B cell (primary cell): ENCODE results near the gene RDH13. TPM values are rescaled to one million over a fixed set of nuclear protein-coding genes. Genes with fewer than 3 reads are reported as not detected.

ENCODE experiments used
- ATAC-seq: fragments of 200-7000 bp; cut with Tn5 transposase; one replicate; pipeline ENCODE4 v1.10.0; 2021; ENCODE audit warnings: low read depth, mild to moderate bottlenecking, moderate number of reproducible peaks, moderate library complexity
- CTCF ChIA-PET: fragments of 350-600 bp; sonication (Branson Sonifier 250); formaldehyde crosslinking; loops from one replicate; lab custom pipeline; 2021; ENCODE audit warnings: antibody characterized with exemption, inconsistent platforms; lab: Charles Lee
- POLR2A ChIA-PET: fragments of 350-600 bp; sonication (Branson Sonifier 250); formaldehyde crosslinking; loops from one replicate; lab custom pipeline; 2021; ENCODE audit warnings: antibody characterized with exemption; lab: Charles Lee
- DNase-seq: peaks from one replicate; pipeline ENCODE4 v3.0.0; 2013
- H2AFZ ChIP-seq: 2 replicates; pipeline ENCODE4 v1.6.1; 2012; ENCODE audit warnings: mild to moderate bottlenecking, low read depth, low read length; ENCODE audit not compliant: insufficient read depth, poor library complexity, severe bottlenecking
- H3K27ac ChIP-seq, 2 donors: 1 replicate in 1 of 2; 2 replicates in 1 of 2; pipeline ENCODE4 v1.5.1; 2012 to 2013; ENCODE audit warnings: low read length in 2 of 2, mild to moderate bottlenecking in 2 of 2, moderate library complexity in 1 of 2
- H3K27me3 ChIP-seq, 4 experiments: fragments of 200-600 bp in 1 of 4; sonication (generic) in 1 of 4; replicated peaks in 1 of 4; 1 replicate in 2 of 4; 2 replicates in 2 of 4; pipeline versions ENCODE4 v1.6.1 to v1.7.0; 2013 to 2016; ENCODE audit warnings: low read length in 3 of 4, mild to moderate bottlenecking in 2 of 4, mixed read lengths in 1 of 4, moderate library complexity in 1 of 4; ENCODE audit not compliant: insufficient read depth in 4 of 4, control insufficient read depth in 3 of 4; ENCODE audit errors: control extremely low read depth in 1 of 4
- H3K36me3 ChIP-seq, 2 experiments: replicated peaks in 1 of 2; 1 replicate in 1 of 2; 2 replicates in 1 of 2; pipeline versions ENCODE4 v1.6.1 to v1.7.1; 2013; ENCODE audit warnings: low read length in 1 of 2; ENCODE audit not compliant: insufficient read depth in 2 of 2, control insufficient read depth in 1 of 2; ENCODE audit errors: control extremely low read depth in 1 of 2, extremely low read depth in 1 of 2
- H3K4me1 ChIP-seq, 2 donors: fragments of 200-600 bp in 1 of 2; sonication (generic) in 1 of 2; 1 replicate in 1 of 2; 2 replicates in 1 of 2; pipeline versions ENCODE4 v1.5.1 to v1.6.1; 2013 to 2017; ENCODE audit warnings: low read length in 2 of 2; ENCODE audit not compliant: control insufficient read depth in 2 of 2, insufficient read depth in 2 of 2
- H3K4me2 ChIP-seq: replicated peaks from 2 replicates; pipeline ENCODE3; 2012; ENCODE audit warnings: mild to moderate bottlenecking, low read depth, low read length; ENCODE audit not compliant: poor library complexity, severe bottlenecking
- H3K4me3 ChIP-seq, 5 experiments: fragments of 200-600 bp in 1 of 5; sonication (generic) in 1 of 5; 1 replicate in 3 of 5; 2 replicates in 2 of 5; pipeline versions ENCODE4 v1.5.1 to v1.7.0; 2011 to 2016; ENCODE audit warnings: low read length in 4 of 5, mild to moderate bottlenecking in 4 of 5, low read depth in 2 of 5, control low read depth in 1 of 5, moderate library complexity in 1 of 5; ENCODE audit not compliant: insufficient read depth in 1 of 5; ENCODE audit errors: control extremely low read depth in 1 of 5, extremely low read depth in 1 of 5
- H3K79me2 ChIP-seq: fragments of 200-600 bp; sonication (generic); one replicate; pipeline ENCODE4 v1.6.0; 2016; ENCODE audit warnings: low read length; ENCODE audit not compliant: control insufficient read depth, insufficient read depth
- H3K9ac ChIP-seq: fragments of 200-600 bp; sonication (generic); 2 replicates; pipeline ENCODE4 v1.6.1; 2017; ENCODE audit warnings: mild to moderate bottlenecking, low read length, moderate library complexity
- H3K9me3 ChIP-seq, 3 donors: one replicate each; pipeline versions ENCODE4 v1.6.1 to v1.7.1; 2013; ENCODE audit warnings: low read length in 2 of 3; ENCODE audit not compliant: control insufficient read depth in 2 of 3, insufficient read depth in 1 of 3; ENCODE audit errors: control extremely low read depth in 1 of 3
- H4K20me1 ChIP-seq: 2 replicates; pipeline ENCODE4 v1.6.0; 2012; ENCODE audit warnings: mild to moderate bottlenecking, low read length; ENCODE audit not compliant: insufficient read depth, control insufficient read depth, poor library complexity, severe bottlenecking
- H3K27ac Mint-ChIP-seq: one replicate; pipeline ENCODE4 v1.8.0; 2021; ENCODE audit warnings: mixed read lengths
- H3K27me3 Mint-ChIP-seq: one replicate; pipeline ENCODE4 v1.8.0; 2021; ENCODE audit warnings: mixed read lengths
- H3K4me1 Mint-ChIP-seq: one replicate; pipeline ENCODE4 v1.8.0; 2021; ENCODE audit warnings: mixed read lengths
- H3K4me3 Mint-ChIP-seq: one replicate; pipeline ENCODE4 v1.8.0; 2021; ENCODE audit warnings: mixed read lengths
- H3K9me3 Mint-ChIP-seq: one replicate; pipeline ENCODE4 v1.8.0; 2022; ENCODE audit warnings: mixed read lengths; ENCODE audit not compliant: insufficient read depth
- CTCF ChIP-seq: fragments of 200-600 bp; IDR thresholded peaks from one replicate; pipeline ENCODE4 v1.8.0; 2022; ENCODE audit warnings: antibody characterized with exemption, mild to moderate bottlenecking
- EZH2 ChIP-seq: IDR thresholded peaks from 2 replicates; pipeline ENCODE4 v1.6.1; 2012; ENCODE audit warnings: borderline replicate concordance, low read depth, mild to moderate bottlenecking, moderate library complexity, low read length; ENCODE audit not compliant: insufficient read depth, poor library complexity, severe bottlenecking
- WGBS: methylation state at CpG from one replicate; pipeline ENCODE4 v1.1.5; 2013; ENCODE audit warnings: missing lambda C conversion rate; ENCODE audit not compliant: insufficient coverage; 5-methylcytosine and 5-hydroxymethylcytosine counted together
- intact Hi-C: fragments of 100-400 bp; cut with micrococcal nuclease; formaldehyde crosslinking; loops from one replicate; pipeline ENCODE4 v1.10.0; 2022
- polyA plus RNA-seq: library from polyadenylated mRNA; depleted of rRNA; stranded (reverse); fragments of >200 nt; gene quantifications from 2 replicates; pipeline ENCODE4 v1.2.3, GENCODE V29; 2012
- total RNA-seq, 2 donors: library from RNA; stranded (reverse); fragments of 120-200 nt in 1 of 2; gene quantifications; 1 replicate in 1 of 2; 2 replicates in 1 of 2; pipeline versions ENCODE4 v1.2.3 to v1.2.4, GENCODE V29; 2013 to 2022

The RDH13 gene
- total and polyA plus RNA-seq, 2 donors (not counting 1 experiment from before 2014, with no cell fraction given), result 17.5 to 20.4 TPM

DNA sequence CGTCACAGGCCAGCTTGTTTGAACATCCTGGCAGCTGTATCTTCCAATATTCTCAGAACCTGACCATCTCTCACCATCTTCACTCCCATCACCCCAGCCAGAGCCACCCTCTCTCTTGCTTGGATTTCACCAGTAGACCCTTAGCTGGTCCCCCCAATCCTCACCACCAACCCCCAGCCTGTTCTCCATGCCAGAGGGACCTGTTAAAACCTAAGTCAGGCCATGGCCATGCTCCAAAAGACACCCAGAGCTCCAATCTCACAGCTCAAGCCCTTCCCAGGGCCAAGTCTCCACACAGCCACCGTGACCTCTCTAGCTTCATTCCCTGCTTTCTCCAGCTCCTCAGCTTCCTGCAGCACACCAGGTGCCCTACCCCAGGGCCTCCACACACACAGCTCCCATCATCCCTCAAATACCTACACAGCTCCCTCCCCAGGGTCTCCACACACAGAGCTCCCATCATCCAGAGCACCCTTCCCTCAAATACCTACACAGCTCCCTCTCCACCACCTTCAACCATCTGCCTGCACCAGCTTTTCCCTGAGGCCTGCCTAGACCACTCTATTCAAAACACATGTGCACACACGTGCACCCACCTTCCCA is 26.5 kb upstream of the RDH13 start:
- Histone ChIP-seq H3K4me2 (no peak overlapping the region), H3K36me3 (peaks cover 0 to 14% of the 10 kb centered on the region in 2 experiments), H4K20me1 (peaks cover 32% of the 10 kb centered on the region), H3K79me2 (no peaks in the 10 kb centered on the region), H3K4me3 (no peak overlapping the region), H3K9me3 (peaks cover 0 to 22% (median 0%) of the 10 kb centered on the region in 3 donors), H2AFZ (no peak overlapping the region), H3K9ac (no peak overlapping the region), H3K27me3 (peaks cover 0 to 39% (median 14%) of the 10 kb centered on the region in 4 experiments), H3K4me1 (peaks cover 19 to 20% of the 10 kb centered on the region in 2 donors), H3K27ac (no peak overlapping the region)
- H3K27me3 Mint-ChIP-seq, result peaks cover 34% of the 10 kb centered on the region
- TF ChIP-seq CTCF (no peak), EZH2 (no peak)
- no peak overlapping the region for H3K27ac Mint-ChIP-seq
- ATAC-seq (no peak), DNase-seq (no peak)
- no peak overlapping the region for H3K4me3 Mint-ChIP-seq
- CTCF ChIA-PET, result interaction anchor here (0.9 to 2.3 kb wide), 8 partner anchors 26 to 415 kb away, joined by 3 to 14 read pairs (median 3); partner anchors contain the start of gene RDH13
- intact Hi-C loops, result no loop called here
- peaks cover 28% of the 10 kb centered on the region for H3K4me1 Mint-ChIP-seq
- POLR2A ChIA-PET, result interaction anchor here (0.6 kb wide), 1 partner anchor 17 kb away, joined by 3 read pairs; no protein-coding TSS in a partner anchor
- H3K9me3 Mint-ChIP-seq, result no peaks in the 10 kb centered on the region
- WGBS, result 94% methylated on average over 1 of the region's 3 CpGs
